Omental fat pad (tissue), 4 donors: Measurements from ENCODE around the gene MANSC1. TPM values are rescaled to one million over a fixed set of nuclear protein-coding genes. Genes with fewer than 3 reads are reported as not detected.

Experiments used
- ATAC-seq: fragments of 150-250 bp; one replicate; pipeline ENCODE4 v1.9.1; 2016; ENCODE audit warnings: mild to moderate bottlenecking, moderate library complexity; ENCODE audit not compliant: low FRiP score
- DNase-seq: peaks from one replicate; pipeline ENCODE4 v3.0.0-alpha.2; 2019; ENCODE audit warnings: low spot score
- total RNA-seq, 4 donors: library from RNA; depleted of rRNA; stranded (reverse); fragments of >200 nt; gene quantifications; one replicate each; pipeline ENCODE4 v1.1.0, GENCODE V29; 2016
- TF ChIP-seq, protein P1 (sequence below), 3 donors: fragments of 450-650 bp; IDR thresholded peaks; one replicate each; pipeline ENCODE4 v1.5.1; 2016 to 2017; ENCODE audit warnings: antibody characterized with exemption in 3 of 3, mild to moderate bottlenecking in 3 of 3, moderate library complexity in 2 of 3

Gene MANSC1
- total RNA-seq, 4 donors from 2014 or later = 12.2 to 20.1 (median 14.5) TPM

DNA sequence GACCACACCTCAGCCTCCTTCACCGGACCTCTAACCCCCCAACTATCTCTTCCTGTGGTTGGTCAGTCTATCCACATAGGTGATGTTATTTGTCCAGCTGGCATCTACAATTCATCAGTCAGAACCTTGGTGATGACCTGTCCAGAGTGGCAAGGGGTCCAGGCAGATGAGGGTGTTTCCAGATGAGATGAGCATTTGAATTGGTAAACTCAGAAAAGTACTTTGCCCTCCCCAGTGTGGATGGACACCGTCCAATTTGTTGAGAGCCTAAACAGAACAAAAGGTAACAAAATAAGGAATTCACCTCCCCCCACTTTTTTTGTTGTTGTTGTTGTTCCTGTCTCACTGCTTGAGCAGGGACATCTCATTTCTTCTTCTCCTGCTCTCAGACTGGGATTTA lies 48.9 kb downstream of the MANSC1 start:
- ATAC-seq (no peak), DNase-seq (no peak)
- TF ChIP-seq, protein P1, sequence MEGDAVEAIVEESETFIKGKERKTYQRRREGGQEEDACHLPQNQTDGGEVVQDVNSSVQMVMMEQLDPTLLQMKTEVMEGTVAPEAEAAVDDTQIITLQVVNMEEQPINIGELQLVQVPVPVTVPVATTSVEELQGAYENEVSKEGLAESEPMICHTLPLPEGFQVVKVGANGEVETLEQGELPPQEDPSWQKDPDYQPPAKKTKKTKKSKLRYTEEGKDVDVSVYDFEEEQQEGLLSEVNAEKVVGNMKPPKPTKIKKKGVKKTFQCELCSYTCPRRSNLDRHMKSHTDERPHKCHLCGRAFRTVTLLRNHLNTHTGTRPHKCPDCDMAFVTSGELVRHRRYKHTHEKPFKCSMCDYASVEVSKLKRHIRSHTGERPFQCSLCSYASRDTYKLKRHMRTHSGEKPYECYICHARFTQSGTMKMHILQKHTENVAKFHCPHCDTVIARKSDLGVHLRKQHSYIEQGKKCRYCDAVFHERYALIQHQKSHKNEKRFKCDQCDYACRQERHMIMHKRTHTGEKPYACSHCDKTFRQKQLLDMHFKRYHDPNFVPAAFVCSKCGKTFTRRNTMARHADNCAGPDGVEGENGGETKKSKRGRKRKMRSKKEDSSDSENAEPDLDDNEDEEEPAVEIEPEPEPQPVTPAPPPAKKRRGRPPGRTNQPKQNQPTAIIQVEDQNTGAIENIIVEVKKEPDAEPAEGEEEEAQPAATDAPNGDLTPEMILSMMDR (IDR thresholded peaks at IDR 0.05) = no peak

DNA sequence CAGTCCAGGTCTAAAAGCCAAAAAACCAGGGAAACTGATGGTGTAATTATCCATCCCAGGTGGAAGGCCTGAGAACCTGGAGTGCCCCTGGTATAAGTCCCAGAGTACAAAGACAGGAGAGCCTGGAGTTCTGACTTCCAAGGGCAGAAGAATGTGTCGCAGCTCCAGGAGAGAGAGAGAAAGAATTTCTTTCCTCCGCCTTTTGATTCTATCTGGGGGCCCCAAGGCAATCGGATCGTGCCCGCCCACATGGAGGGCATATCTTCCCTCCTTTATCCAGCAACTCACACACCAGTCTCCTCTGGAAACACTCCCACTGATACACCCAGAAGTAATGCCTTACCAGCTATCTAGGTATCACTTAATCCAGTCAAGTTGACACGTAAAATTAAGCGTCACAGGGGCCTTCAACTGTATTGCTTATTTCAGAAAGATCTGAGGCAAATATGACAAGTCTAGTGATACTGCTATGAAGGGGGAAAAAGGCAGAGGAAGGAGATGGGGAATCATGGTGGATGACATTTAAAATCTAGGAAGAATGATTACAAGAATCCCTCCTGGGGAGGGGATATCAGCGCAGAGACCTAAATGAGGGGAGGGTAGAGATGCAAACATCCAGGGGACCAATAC lies 52.7 kb downstream of the MANSC1 start:
- TF ChIP-seq, protein P1 (IDR thresholded peaks at IDR 0.05) = no peak
- DNase-seq (no peak), ATAC-seq (no peak)

DNA sequence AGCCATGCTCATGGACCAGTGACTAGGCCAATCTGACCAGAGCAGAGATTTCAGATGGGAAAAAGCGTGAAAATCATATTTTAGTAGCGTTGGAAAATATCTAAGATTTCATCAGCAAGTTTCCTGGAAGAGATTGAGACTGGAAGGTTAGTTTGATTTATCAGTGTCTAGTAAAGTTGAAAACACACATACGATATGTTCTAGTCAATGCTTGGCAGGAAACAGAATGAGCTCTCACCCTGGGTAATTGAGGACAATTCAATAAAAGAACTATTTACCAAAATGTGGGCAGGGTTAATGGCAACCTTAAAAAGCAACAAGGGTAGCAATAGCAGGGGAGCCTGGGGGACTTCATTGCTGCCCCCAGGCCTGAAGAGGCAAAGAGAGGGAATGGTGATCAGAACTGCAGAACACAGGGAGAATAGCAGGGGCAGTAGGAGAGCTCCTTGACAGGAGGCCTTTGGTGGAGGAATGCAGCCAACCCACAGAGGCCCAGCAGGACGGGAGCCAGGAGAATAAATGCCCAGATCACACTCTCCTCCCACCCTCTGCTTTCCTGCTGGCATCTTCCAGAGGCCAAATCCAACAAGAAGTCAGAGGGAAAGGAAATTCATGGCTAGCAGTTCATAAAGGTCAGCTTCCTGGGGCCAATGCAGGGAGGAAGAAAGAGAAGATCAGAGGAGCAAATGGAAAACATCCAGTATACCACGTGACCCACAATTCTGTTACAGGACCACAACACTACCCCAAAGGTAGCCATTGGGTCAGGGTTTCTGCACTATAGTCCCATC lies 55.6 kb downstream of the MANSC1 start:
- DNase-seq (no peak), ATAC-seq (peak; percentile 63)
- TF ChIP-seq, protein P1 (IDR thresholded peaks at IDR 0.05) = no peak

DNA sequence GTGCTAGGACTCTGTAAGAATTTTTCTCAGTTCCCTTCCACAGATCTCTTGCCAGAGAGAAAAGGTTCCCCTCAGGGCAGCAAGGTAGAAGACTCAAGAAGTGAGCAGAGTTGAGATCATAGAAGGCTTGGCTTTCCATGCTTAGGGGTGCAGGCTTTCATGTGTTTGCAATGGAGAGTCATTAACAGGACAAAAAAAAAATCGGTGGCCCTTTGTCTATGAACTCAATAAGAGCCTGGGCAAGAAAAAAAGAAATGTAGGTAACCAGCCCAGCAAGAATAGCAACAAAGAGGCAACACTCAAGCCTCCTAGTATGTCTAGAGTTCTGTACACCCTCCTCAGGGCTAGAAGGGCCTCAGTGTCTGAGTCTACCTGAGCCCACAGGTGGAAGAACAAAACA lies 59.8 kb downstream of the MANSC1 start:
- ATAC-seq (no peak), DNase-seq (no peak)
- TF ChIP-seq, protein P1 (IDR thresholded peaks at IDR 0.05) = no peak

DNA sequence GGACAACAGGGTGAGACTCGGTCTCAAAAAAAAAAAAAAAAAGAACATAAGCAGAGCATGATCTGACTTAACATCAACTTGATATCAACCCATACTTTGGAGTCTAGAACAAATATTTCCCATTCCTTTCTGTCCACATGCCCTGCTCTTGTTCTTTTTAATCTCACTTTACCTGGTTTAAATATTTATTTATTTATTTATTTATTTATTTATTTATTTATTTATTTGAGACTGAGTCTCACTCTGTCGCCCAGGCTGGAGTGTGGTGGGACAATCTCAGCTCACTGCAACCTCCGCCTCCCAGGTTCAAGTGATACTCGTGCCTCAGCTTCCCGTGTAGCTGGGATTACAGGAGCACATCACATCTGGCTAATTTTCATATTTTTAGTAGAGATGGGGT lies 63.6 kb downstream of the MANSC1 start:
- ATAC-seq (no peak), DNase-seq (no peak)
- TF ChIP-seq, protein P1 (IDR thresholded peaks at IDR 0.05) = no peak

DNA sequence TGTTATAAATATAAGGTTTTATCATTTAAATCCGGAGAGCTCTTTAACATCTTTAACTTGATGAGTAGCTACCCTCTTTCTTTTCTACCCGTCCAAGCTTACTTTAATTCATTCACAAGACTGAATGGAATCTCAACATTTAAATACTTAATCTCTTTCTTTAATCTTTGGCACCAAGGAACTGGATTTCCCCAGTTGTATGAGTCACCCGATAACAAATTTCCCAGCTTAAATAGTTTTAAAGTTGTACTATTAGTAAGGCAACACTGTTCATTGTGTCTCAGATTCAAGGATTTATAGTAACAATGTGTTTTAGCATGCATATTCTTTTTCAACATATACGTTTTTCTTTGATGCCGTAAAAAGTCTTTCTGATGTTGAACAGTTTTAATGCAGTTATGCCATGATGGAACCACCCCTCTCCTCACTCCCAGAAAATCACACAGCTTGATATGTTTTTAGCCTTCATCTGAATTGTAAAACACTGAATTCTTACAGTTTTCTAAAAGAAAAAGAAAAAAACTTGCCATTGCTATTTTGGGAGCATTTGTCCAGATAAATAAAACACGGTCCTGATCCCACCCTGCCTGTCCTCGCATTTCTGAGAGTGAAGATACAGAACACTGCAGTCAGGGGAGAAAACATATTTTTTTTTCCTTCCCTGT lies 67.1 kb downstream of the MANSC1 start:
- ATAC-seq = peak; percentile 80
- TF ChIP-seq, protein P1 (IDR thresholded peaks at IDR 0.05) = no peak
- DNase-seq = no peak
